CD4-positive, alpha-beta T cell (primary cell): ENCODE results near the gene CD55. TPM values are rescaled to one million over a fixed set of nuclear protein-coding genes. Genes with fewer than 3 reads are reported as not detected.

Experiments
- ATAC-seq: fragments of 200-7000 bp; cut with Tn5 transposase; one replicate; pipeline ENCODE4 v1.10.0; 2022; ENCODE audit warnings: mild to moderate bottlenecking; ENCODE audit not compliant: poor library complexity
- CTCF ChIA-PET: fragments of 350-600 bp; sonication (Branson Sonifier 250); formaldehyde crosslinking; loops from one replicate; lab custom pipeline; 2021; ENCODE audit warnings: antibody characterized with exemption, inconsistent platforms; lab: Charles Lee
- POLR2A ChIA-PET: fragments of 350-600 bp; sonication (Branson Sonifier 250); formaldehyde crosslinking; loops from one replicate; lab custom pipeline; 2021; ENCODE audit warnings: antibody characterized with exemption, inconsistent platforms; lab: Charles Lee
- DNase-seq, 14 experiments: peaks; one replicate each; pipeline ENCODE4 v3.0.0-alpha.2; 2013 to 2020; ENCODE audit warnings: mixed read lengths in 2 of 14
- H3K27ac ChIP-seq, 2 donors: one replicate each; pipeline versions ENCODE4 v1.5.1 to v1.7.0; 2013; ENCODE audit warnings: low read length in 2 of 2, low read depth in 1 of 2, mild to moderate bottlenecking in 1 of 2
- H3K27me3 ChIP-seq, 2 experiments: 1 replicate in 1 of 2; 2 replicates in 1 of 2; pipeline versions ENCODE4 v1.6.1 to v1.7.0; 2013; ENCODE audit warnings: low read length in 2 of 2, control low read depth in 1 of 2, mild to moderate bottlenecking in 1 of 2, moderate library complexity in 1 of 2; ENCODE audit not compliant: insufficient read depth in 2 of 2, control insufficient read depth in 1 of 2
- H3K36me3 ChIP-seq: one replicate; pipeline ENCODE4 v1.6.1; 2013; ENCODE audit warnings: low read length, control low read depth; ENCODE audit not compliant: insufficient read depth
- H3K4me1 ChIP-seq: one replicate; pipeline ENCODE4 v1.6.1; 2013; ENCODE audit warnings: low read length, control low read depth; ENCODE audit not compliant: insufficient read depth
- H3K4me3 ChIP-seq: one replicate; pipeline ENCODE4 v1.5.1; 2013; ENCODE audit warnings: mild to moderate bottlenecking, low read length, moderate library complexity
- H3K9me3 ChIP-seq, 2 experiments: 1 replicate in 1 of 2; 2 replicates in 1 of 2; pipeline versions ENCODE4 v1.6.1 to v1.7.0; 2013; ENCODE audit warnings: low read length in 2 of 2, mild to moderate bottlenecking in 2 of 2, control low read depth in 1 of 2, moderate library complexity in 1 of 2; ENCODE audit not compliant: control insufficient read depth in 1 of 2, insufficient read depth in 1 of 2
- H3K27ac Mint-ChIP-seq: one replicate; pipeline ENCODE4 v1.8.0; 2020; ENCODE audit warnings: mixed read lengths
- H3K27me3 Mint-ChIP-seq: one replicate; pipeline ENCODE4 v1.8.0; 2021; ENCODE audit warnings: mixed read lengths
- H3K36me3 Mint-ChIP-seq: one replicate; pipeline ENCODE4 v1.8.0; 2021; ENCODE audit warnings: low read depth, mixed read lengths
- H3K4me1 Mint-ChIP-seq: one replicate; pipeline ENCODE4 v1.8.0; 2021; ENCODE audit warnings: low read depth, mixed read lengths
- H3K4me3 Mint-ChIP-seq: one replicate; pipeline ENCODE4 v1.8.0; 2020; ENCODE audit warnings: mild to moderate bottlenecking, mixed read lengths
- H3K9me3 Mint-ChIP-seq: one replicate; pipeline ENCODE4 v1.8.0; 2020; ENCODE audit warnings: mixed read lengths
- intact Hi-C, 2 experiments: fragments of 100-400 bp; cut with DNase I in 1 of 2; cut with micrococcal nuclease in 1 of 2; formaldehyde crosslinking; loops; one replicate each; pipeline versions ENCODE4 v1.15.1 to v1.9.0; 2023 to 2025; cut with DNase I, micrococcal nuclease
- total RNA-seq, 174 experiments: library from RNA in 2 of 174; stranded (reverse) in 2 of 174; gene quantifications; one replicate each; pipeline ENCODE4 v1.2.3 and lab custom pipeline; 2021 to 2026
- TF ChIP-seq, protein P1 (sequence below): fragments of 200-600 bp; IDR thresholded peaks from one replicate; pipeline ENCODE4 v1.8.0; 2022; ENCODE audit warnings: antibody characterized with exemption, mild to moderate bottlenecking

The CD55 gene
- total RNA-seq, 2 experiments from 2014 or later, result 218 to 229 TPM

DNA sequence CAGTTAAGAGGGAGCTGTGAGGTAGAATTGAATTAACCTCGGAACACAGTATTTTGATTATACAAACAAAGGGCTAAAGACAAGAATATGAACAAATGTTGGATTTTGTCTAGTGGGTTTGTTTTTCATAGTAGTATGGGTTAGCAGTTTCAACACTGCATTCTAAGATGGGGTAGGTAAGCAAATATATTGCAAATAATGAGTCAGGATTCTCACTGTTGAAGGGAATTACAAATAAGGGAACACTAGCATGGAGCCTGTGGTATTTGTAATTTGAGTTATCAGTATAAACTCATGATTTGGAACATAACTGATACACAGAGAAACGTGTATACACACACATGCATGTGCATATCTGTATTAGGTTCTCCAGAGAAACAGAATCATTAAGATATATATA lies 44.5 kb downstream of the CD55 start:
- Mint-ChIP-seq H3K9me3 (no peaks in the 10 kb centered on the region), H3K36me3 (peaks cover 4% of the 10 kb centered on the region), H3K4me1 (no peaks in the 10 kb centered on the region), H3K27ac (no peak overlapping the region), H3K4me3 (no peak overlapping the region), H3K27me3 (no peaks in the 10 kb centered on the region)
- ChIA-PET CTCF (interaction anchor here (1.2 kb wide), 1 partner anchor 9 kb away, joined by 3 read pairs; no protein-coding TSS in a partner anchor), POLR2A (interaction anchor here (1.0 kb wide), 1 partner anchor 39 kb away, joined by 4 read pairs; no protein-coding TSS in a partner anchor)
- peaks cover 4% of the 10 kb centered on the region for H3K4me1 ChIP-seq
- no peaks in the 10 kb centered on the region for H3K27me3 ChIP-seq
- H3K4me3 ChIP-seq, result no peak overlapping the region
- TF ChIP-seq, protein P1, sequence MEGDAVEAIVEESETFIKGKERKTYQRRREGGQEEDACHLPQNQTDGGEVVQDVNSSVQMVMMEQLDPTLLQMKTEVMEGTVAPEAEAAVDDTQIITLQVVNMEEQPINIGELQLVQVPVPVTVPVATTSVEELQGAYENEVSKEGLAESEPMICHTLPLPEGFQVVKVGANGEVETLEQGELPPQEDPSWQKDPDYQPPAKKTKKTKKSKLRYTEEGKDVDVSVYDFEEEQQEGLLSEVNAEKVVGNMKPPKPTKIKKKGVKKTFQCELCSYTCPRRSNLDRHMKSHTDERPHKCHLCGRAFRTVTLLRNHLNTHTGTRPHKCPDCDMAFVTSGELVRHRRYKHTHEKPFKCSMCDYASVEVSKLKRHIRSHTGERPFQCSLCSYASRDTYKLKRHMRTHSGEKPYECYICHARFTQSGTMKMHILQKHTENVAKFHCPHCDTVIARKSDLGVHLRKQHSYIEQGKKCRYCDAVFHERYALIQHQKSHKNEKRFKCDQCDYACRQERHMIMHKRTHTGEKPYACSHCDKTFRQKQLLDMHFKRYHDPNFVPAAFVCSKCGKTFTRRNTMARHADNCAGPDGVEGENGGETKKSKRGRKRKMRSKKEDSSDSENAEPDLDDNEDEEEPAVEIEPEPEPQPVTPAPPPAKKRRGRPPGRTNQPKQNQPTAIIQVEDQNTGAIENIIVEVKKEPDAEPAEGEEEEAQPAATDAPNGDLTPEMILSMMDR, result no peak
- no peak for DNase-seq
- H3K9me3 ChIP-seq, result no peaks in the 10 kb centered on the region
- no peak overlapping the region for H3K27ac ChIP-seq
- peaks cover 21% of the 10 kb centered on the region for H3K36me3 ChIP-seq
- intact Hi-C loops, result no loop called here
- no peak for ATAC-seq

DNA sequence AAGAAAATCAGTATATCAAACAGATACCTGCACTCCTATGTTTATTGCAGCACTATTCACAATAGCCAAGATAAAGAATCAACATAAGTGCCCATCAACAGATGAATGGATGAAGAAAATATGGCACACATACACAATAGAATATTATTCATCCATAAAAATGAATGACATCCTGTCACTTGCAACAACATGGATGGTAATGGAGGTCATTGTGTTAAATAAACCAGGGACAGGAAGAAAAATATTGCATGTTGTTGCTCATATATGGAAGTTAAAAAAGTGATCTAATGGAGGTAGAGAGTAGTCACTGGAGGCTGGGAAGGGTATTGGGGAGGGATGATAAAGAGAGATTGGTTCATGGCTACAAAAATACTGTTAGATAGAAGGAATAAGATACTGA lies 67.2 kb downstream of the CD55 start:
- Histone ChIP-seq H3K27me3 (no peaks in the 10 kb centered on the region), H3K4me1 (no peaks in the 10 kb centered on the region), H3K4me3 (no peak overlapping the region), H3K27ac (no peak overlapping the region), H3K36me3 (no peaks in the 10 kb centered on the region), H3K9me3 (peaks cover 0 to 5% of the 10 kb centered on the region in 2 experiments)
- H3K4me1 Mint-ChIP-seq, result no peaks in the 10 kb centered on the region
- DNase-seq (no peak), ATAC-seq (no peak)
- H3K9me3 Mint-ChIP-seq, result peaks cover 6% of the 10 kb centered on the region
- H3K27ac Mint-ChIP-seq, result no peak overlapping the region
- TF ChIP-seq, protein P1, result no peak
- H3K27me3 Mint-ChIP-seq, result peaks cover 5% of the 10 kb centered on the region
- CTCF ChIA-PET, result no interaction called here
- POLR2A ChIA-PET, result no interaction called here
- intact Hi-C loops, result no loop called here
- no peaks in the 10 kb centered on the region for H3K36me3 Mint-ChIP-seq
- H3K4me3 Mint-ChIP-seq, result no peak overlapping the region

DNA sequence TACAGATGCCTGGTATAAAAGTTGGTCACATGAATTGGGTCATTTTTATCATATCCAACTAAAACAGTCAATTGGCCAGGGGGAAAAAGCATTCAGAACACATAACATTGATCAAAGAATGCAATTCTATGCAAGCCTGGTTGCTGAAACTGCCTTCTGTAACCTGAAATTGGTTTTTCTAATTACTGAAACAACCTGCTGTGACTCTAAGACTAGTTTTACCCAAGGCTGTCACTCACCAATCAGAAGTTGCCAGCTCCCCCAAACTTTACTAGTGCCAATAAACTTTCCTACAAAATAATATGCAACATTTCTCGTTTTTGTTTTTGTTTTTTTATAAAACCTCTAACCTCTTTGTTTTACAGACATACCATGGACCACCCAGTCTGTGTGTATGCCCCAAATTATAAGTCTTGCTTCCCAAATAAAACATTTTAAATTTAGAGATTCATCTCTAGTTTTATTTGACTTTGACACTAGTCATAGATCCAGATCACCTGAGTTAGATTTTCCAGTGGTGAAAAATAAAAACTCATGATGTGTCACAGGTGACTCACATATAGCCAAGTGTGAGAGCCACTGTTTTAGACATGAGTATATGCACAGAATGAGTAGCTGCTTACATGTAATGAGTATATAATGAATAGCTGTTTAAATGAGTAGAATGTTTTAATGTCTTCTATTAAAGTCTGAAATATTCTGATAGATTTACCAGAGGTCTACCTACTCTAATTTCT lies 68.4 kb downstream of the CD55 start:
- Histone ChIP-seq H3K4me1 (no peaks in the 10 kb centered on the region), H3K27ac (no peak overlapping the region), H3K36me3 (no peaks in the 10 kb centered on the region), H3K4me3 (no peak overlapping the region), H3K27me3 (no peaks in the 10 kb centered on the region), H3K9me3 (no peaks in the 10 kb centered on the region)
- Mint-ChIP-seq H3K27me3 (no peaks in the 10 kb centered on the region), H3K9me3 (peaks cover 6% of the 10 kb centered on the region), H3K4me1 (no peaks in the 10 kb centered on the region), H3K4me3 (no peak overlapping the region), H3K36me3 (no peaks in the 10 kb centered on the region), H3K27ac (no peak overlapping the region)
- intact Hi-C loops, result no loop called here
- ChIA-PET CTCF (interaction anchor here (0.5 kb wide), 1 partner anchor 1032 kb away, joined by 5 read pairs; no protein-coding TSS in a partner anchor), POLR2A (no interaction called here)
- DNase-seq (no peak), ATAC-seq (no peak)
- TF ChIP-seq, protein P1, result no peak
